ENCODE results near the gene SH3RF2. TPM values are rescaled to one million over a fixed set of nuclear protein-coding genes. Genes with fewer than 3 reads are reported as not detected.

The SH3RF2 gene
- total RNA-seq, 6 donors from 2014 or later: 9.2 to 19.3 (median 14.3) TPM

DNA sequence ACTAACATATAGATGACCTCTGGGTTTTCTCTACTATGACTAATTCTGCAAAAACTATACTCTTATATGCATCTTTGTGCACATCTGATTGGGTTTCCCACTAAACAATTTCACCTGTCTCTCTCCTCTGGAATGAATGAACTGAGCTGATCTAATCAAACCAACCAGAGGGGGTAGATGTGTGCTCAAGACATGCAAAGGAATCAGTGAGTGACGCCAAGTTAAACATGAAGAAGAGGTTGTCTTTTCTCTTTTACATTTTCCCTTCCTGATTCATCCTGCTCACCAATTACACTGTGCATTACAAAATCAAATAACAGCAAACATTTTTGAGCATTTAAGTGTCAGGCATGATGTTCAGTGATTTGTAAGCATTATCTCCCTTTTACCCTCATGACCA is 34.0 kb upstream of the SH3RF2 start:
- 82 to 86% methylated on average over 1 of the region's 1 CpG for WGBS, 2 donors
- TF ChIP-seq POLR2A (IDR thresholded peaks at IDR 0.05): no peak
- no peak for TF ChIP-seq POLR2AphosphoS5 (IDR thresholded peaks at IDR 0.05)
- TF ChIP-seq, protein P1, sequence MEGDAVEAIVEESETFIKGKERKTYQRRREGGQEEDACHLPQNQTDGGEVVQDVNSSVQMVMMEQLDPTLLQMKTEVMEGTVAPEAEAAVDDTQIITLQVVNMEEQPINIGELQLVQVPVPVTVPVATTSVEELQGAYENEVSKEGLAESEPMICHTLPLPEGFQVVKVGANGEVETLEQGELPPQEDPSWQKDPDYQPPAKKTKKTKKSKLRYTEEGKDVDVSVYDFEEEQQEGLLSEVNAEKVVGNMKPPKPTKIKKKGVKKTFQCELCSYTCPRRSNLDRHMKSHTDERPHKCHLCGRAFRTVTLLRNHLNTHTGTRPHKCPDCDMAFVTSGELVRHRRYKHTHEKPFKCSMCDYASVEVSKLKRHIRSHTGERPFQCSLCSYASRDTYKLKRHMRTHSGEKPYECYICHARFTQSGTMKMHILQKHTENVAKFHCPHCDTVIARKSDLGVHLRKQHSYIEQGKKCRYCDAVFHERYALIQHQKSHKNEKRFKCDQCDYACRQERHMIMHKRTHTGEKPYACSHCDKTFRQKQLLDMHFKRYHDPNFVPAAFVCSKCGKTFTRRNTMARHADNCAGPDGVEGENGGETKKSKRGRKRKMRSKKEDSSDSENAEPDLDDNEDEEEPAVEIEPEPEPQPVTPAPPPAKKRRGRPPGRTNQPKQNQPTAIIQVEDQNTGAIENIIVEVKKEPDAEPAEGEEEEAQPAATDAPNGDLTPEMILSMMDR (IDR thresholded peaks at IDR 0.05): no peak
- TF ChIP-seq EP300 (IDR thresholded peaks at IDR 0.05): no peak
- Histone ChIP-seq H3K27me3 (no peaks in the 10 kb centered on the region), H3K27ac (no peak overlapping the region), H3K4me3 (no peak overlapping the region), H3K4me1 (no peaks in the 10 kb centered on the region), H3K9me3 (no peaks in the 10 kb centered on the region), H3K36me3 (no peaks in the 10 kb centered on the region)
- ATAC-seq (ENCODE audit: low FRiP score in 2 of 2) (no peak), DNase-seq (no peak)

- WGBS, 2 donors: 80 to 87% methylated on average over 3 of the region's 3 CpGs
- Histone ChIP-seq H3K27ac (no peak overlapping the region), H3K36me3 (no peaks in the 10 kb centered on the region), H3K4me3 (no peak overlapping the region), H3K27me3 (no peaks in the 10 kb centered on the region), H3K4me1 (no peaks in the 10 kb centered on the region), H3K9me3 (no peaks in the 10 kb centered on the region)
- ATAC-seq (ENCODE audit: low FRiP score in 2 of 2) (no peak), DNase-seq (no peak)
- no peak for TF ChIP-seq POLR2A (IDR thresholded peaks at IDR 0.05)
- TF ChIP-seq, protein P1 (IDR thresholded peaks at IDR 0.05): peak in 2 of 6 experiments; percentile 6 to 16
These were observed 33.3 kb upstream of the SH3RF2 start for GRCh38 chr5:145903113-145903512.

GRCh38 chr5:145903867-145904266 is 32.5 kb upstream of the SH3RF2 start:
- H3K27me3 ChIP-seq: no peaks in the 10 kb centered on the region
- no peak overlapping the region for H3K27ac ChIP-seq
- H3K9me3 ChIP-seq: no peaks in the 10 kb centered on the region
- WGBS, 2 donors: 73 to 81% methylated on average over 3 of the region's 3 CpGs
- no peaks in the 10 kb centered on the region for H3K4me1 ChIP-seq
- TF ChIP-seq POLR2AphosphoS5 (IDR thresholded peaks at IDR 0.05) (no peak), POLR2A (IDR thresholded peaks at IDR 0.05) (no peak), EP300 (IDR thresholded peaks at IDR 0.05) (no peak)
- TF ChIP-seq, protein P1 (IDR thresholded peaks at IDR 0.05): no peak
- H3K36me3 ChIP-seq: no peaks in the 10 kb centered on the region
- DNase-seq: no peak
- ATAC-seq (ENCODE audit: low FRiP score in 2 of 2): peak in 1 of 2 donors; percentile 44
- no peak overlapping the region for H3K4me3 ChIP-seq

- Histone ChIP-seq H3K36me3 (no peaks in the 10 kb centered on the region), H3K4me3 (no peak overlapping the region), H3K4me1 (no peaks in the 10 kb centered on the region), H3K27ac (no peak overlapping the region), H3K27me3 (no peaks in the 10 kb centered on the region), H3K9me3 (no peaks in the 10 kb centered on the region)
- TF ChIP-seq POLR2AphosphoS5 (IDR thresholded peaks at IDR 0.05) (no peak), EP300 (IDR thresholded peaks at IDR 0.05) (no peak), POLR2A (IDR thresholded peaks at IDR 0.05) (no peak)
- TF ChIP-seq, protein P1 (IDR thresholded peaks at IDR 0.05): no peak
- ATAC-seq (ENCODE audit: low FRiP score in 2 of 2) (no peak), DNase-seq (no peak)
- 86 to 87% methylated on average over 4 to 5 of the region's 5 CpGs for WGBS, 2 donors
These were observed 31.6 kb upstream of the SH3RF2 start for GRCh38 chr5:145904743-145905142.

DNA sequence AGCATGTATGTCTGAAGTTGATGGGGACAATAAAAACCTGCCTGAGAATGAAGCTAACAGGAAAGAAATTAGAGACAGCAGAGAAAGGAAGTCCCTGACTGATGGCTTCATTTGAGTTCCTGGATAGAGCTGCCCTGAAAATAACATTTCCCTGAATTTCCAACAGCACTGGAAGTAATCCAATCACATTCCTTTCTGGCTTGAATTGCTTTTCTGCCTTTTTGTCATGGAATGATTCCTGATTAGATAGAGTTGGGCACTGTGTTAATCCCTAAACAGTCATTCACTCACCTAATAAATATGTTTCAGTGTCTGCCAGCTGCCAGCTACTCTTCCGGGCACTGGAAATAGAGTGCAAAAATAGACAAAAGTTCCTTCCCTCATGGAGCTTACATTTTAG is 30.0 kb upstream of the SH3RF2 start:
- H3K9me3 ChIP-seq: no peaks in the 10 kb centered on the region
- H3K4me1 ChIP-seq: no peaks in the 10 kb centered on the region
- H3K27me3 ChIP-seq: no peaks in the 10 kb centered on the region
- ATAC-seq (ENCODE audit: low FRiP score in 2 of 2) (no peak), DNase-seq (no peak)
- H3K27ac ChIP-seq: no peak overlapping the region
- H3K36me3 ChIP-seq: no peaks in the 10 kb centered on the region
- no peak overlapping the region for H3K4me3 ChIP-seq
- no peak for TF ChIP-seq EP300 (IDR thresholded peaks at IDR 0.05)
- TF ChIP-seq, protein P1 (IDR thresholded peaks at IDR 0.05): no peak
- no peak for TF ChIP-seq POLR2AphosphoS5 (IDR thresholded peaks at IDR 0.05)
- no peak for TF ChIP-seq POLR2A (IDR thresholded peaks at IDR 0.05)
- WGBS, 2 donors: 71 to 76% methylated on average over 1 of the region's 1 CpG

Data from upper lobe of left lung (tissue), 6 donors.